Stimulated activated CD4-positive, alpha-beta T cell treated with anti-CD3 and anti-CD28 coated beads, TNF-alpha, amount 100 ng/mL, for 24 hours (primary cell): Measurements from ENCODE around the gene PKN3.

Experiments used
- DNase-seq, 3 experiments: peaks; one replicate each; pipeline ENCODE4 v3.0.0-alpha.2; 2020; ENCODE audit warnings: low read depth in 3 of 3

PKN3 gene

DNA sequence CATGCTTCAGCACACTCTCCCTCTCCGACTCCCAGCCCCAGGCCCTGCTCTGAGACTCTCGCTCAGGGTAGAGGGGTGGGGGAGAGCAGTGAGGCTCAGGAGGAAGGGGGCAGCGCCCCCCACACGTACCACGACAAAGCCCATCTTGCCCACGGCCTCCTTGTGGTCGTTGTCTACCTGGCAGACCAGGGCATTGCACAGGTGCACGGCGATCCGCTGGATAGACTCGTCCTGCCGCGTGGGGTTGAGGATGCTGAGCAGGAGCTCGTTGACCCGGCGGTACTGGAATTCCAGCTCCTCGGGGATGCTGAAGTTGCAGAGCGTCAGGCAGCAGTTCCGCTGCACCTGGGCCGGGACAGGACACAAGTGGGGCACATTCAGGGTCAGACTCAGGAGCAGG, 40.1 kb downstream of the PKN3 start:
- no peak for DNase-seq

DNA sequence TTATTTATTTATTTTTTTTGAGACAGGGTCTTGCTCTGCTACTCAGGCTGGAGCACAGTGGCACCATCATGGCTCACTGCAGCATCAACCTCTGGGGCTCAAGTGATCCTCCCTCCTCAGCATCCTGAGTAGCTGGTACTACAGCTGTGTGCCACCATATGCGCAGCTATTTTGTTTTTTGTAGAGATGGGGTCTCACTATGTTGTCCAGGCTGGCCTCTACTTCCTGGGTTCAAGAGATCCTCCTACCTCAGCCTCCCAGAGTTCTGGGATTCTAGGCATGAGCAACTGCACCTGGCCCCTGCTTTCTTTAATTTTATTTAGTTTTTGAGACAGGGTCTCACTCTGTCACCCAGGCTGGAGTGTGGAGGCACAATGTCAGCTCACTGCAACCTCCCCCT, 41.1 kb downstream of the PKN3 start:
- DNase-seq, result no peak

DNA sequence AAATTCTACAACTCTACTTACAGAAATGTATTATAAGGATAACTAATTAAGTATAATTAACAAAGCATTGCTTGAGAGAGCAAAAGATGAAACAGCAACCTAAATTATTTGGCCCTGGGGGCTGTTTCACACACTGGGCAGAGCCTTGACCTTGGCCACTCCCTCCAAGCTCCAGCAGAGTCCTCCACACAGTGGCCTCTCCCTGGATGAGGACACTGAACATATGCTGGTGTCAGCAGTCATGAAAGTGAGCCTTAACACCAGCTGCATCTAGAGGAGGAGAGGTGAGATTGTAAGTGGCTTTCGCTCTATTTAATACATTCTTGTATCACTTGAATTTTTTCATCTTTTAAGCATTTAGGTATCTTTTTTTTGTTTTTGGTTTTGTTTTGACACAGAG, 44.9 kb downstream of the PKN3 start:
- DNase-seq, result no peak

DNA sequence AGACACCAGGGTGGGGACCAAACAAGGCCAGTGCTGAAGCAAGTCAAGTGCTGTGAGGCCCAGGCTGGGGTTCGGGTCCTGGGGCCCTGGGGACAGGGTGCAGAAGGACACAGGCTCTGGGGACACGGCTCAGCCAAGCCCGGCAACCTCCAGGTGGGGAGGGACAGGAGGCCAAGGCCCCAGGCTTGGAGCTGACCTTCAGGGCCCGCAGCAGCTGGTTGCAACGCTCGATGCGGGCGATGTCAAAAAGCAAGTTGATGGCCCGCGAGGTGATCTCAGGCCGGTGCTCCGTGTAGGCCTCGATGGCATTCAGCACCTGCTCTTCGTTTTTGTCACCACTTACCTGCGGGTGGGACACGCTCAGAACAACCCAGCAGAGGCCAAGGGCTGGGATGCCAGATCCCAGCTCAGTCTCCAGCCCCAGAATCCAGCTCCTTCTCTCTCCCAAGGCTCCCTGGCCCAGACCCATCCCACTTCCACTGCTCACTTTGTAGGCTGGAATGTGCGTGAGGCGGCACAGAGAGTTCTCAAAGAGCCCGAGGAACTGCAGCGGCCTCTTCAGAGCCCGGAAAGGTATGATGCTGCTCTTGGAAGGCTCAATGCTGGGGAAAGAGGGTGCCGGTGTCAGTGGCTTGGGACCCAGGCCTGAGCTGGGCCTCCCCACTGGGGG, 48.8 kb downstream of the PKN3 start:
- no peak for DNase-seq

DNA sequence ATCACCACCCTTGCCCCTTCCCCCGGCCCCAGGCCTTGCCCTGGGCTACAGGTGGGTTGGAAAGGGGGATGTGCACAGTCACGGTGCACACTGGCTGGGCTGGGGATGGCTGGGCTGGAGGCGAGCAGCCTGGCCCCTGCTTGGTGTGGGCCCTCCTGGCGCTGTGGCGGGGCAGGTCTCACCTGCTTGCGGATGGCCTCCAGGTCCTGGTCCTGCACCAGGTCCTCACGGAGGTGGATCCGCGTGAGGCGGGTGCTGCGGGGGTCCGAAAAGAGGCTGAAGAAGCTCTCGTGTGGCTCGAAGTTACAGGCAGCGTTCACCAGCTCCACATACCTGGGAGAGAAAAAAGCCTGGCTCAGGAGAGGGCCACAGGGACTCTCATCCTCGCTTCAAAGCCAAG, 51.3 kb downstream of the PKN3 start:
- no peak for DNase-seq

DNA sequence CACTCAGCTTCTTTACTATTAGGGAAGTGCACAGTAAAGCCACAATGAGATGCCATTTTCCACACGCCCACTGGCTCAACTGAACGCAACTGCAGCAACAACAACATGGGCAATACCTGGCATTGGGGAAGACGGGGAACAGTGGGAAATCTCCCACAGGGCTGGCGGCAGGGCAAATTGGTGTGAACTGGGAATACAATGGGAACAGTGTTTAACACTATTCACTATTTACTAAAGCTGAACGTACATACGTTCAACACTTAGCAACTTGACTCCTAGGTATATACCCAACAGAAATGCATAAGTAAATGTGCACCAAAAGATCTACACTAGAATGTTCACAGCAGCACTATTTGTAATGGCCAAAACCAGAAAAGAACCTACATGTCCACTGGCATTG, 55.3 kb downstream of the PKN3 start:
- no peak for DNase-seq

DNA sequence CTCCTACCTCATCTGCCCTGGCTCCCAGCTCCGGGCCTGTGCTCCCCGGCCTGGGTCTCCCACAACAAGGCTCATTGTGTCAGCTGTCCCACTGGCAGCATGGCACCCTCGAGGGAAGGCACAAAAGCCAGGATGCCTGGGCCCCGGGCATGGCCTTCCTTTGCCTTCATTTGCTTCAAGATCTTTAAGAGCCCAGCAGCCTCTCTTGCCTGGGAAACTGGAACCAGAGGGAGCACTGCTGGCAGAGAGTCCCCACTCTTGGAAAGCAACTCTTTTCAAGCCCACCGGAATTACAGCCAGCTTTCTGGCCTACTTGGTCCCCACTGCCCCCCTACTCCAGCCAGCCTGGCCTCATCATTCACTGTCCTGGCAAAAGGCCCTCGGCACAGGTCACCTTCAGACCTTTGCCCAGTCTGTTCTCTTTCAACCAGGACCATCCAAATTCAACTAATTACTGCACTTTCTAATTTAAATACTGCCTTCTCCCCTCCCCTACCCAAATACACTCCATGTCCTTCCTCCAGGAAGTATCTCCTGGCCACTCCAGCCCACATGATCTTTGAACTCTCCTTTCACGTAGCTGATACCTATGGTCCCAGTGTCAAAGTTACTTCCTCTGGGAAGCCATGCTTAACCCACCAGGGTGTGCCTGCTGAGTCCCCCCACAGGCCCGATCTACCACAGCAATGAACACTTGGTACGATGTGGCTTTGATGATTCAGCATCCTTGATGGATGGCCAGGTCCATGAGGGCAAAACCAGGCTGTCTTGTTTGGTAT, 60.6 kb downstream of the PKN3 start:
- no peak for DNase-seq

DNA sequence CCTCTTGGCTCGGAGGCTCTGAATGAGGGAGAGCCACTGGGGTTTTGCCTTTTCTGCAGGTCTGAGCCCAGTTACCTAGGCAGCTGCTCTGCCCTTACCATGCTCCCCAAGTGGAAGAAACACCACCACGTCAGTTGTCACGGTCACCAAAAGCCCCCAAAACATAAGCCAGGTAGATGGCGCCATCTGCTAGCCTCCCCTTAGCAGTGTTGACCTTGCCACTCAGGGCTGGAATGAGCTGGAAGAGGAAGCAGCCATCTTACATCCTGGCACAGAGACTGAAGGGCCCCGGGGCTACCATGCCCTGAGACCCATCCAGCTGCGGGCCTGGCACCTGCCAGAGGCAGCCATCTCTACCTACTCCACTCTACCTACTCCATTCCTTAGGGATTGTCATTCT, 62.1 kb downstream of the PKN3 start:
- DNase-seq, result no peak

DNA sequence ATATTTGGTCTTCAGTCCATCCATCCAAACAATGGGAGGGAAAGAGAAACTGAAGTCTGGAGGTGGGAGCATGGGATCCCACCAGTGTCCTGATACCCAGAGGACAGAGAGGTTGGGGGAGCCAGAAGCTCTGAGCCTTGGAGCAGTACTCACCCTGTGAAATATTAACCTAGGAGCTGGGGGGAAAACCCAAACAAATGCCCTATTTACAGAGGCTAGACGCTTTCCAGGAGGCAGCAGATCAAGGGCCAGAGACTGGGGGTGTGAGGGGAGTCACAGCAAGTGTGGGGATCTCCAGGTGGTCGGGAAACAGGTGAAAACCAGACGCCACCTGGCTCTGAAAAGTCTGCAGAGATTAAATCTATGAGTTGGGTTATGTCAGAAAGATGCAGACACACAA, 63.2 kb downstream of the PKN3 start:
- no peak for DNase-seq

DNA sequence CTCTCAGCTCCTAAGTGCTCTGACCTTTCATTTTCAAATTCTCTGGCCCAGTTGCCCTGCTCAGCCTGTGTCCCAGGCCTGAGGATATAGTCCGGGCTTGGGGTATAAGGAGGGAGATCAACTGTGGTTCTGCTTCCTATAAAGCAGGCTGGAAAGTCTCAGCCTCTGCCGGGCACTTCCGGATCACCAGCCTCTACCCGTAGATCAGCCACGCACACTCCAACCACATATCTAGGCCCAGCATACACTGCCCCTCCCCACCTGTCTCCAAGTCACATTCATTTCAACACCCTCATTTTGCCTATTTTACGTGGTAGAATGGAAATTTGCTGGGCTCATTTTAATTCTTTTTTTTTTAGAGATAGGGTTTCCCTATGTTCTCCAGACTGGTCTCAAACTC, 66.3 kb downstream of the PKN3 start:
- DNase-seq, result no peak
